Activated CD4-positive, alpha-beta T cell treated with anti-CD3 and anti-CD28 coated beads, Interleukin-2, amount 10 ng/mL, durations not matched to agents 24 days and 14 days (primary cell): ENCODE measurements around the gene GALNT18. TPM values are rescaled to one million over a fixed set of nuclear protein-coding genes. Genes with fewer than 3 reads are reported as not detected.

Experiments used
- DNase-seq: peaks from one replicate; pipeline ENCODE4 v3.0.0; 2022
- H3K27ac Mint-ChIP-seq: one replicate; pipeline ENCODE4 v1.8.0; 2022; ENCODE audit warnings: mild to moderate bottlenecking, mixed read lengths
- H3K27me3 Mint-ChIP-seq: one replicate; pipeline ENCODE4 v1.8.0; 2022; ENCODE audit warnings: mixed read lengths
- H3K36me3 Mint-ChIP-seq: one replicate; pipeline ENCODE4 v1.8.0; 2022; ENCODE audit warnings: low read depth, mild to moderate bottlenecking, mixed read lengths
- H3K4me1 Mint-ChIP-seq: one replicate; pipeline ENCODE4 v1.8.0; 2021; ENCODE audit warnings: mixed read lengths
- H3K4me3 Mint-ChIP-seq: one replicate; pipeline ENCODE4 v1.8.0; 2022; ENCODE audit warnings: mild to moderate bottlenecking, moderate library complexity, mixed read lengths
- H3K9me3 Mint-ChIP-seq: one replicate; pipeline ENCODE4 v1.8.0; 2021; ENCODE audit warnings: mixed read lengths
- intact Hi-C: fragments of 100-400 bp; cut with micrococcal nuclease; formaldehyde crosslinking; loops from one replicate; pipeline ENCODE4 v1.15.1; 2023
- total RNA-seq: library from RNA; stranded (reverse); gene quantifications from 2 replicates; pipeline ENCODE4 v1.2.3, GENCODE V29; 2022

GALNT18 gene
- total RNA-seq, 1 donor from 2014 or later: 8.6 TPM

GRCh38 chr11:11400635-11401232 lies 221.1 kb downstream of the GALNT18 start:
- H3K27me3 Mint-ChIP-seq: no peaks in the 10 kb centered on the region
- no peak overlapping the region for H3K27ac Mint-ChIP-seq
- no peaks in the 10 kb centered on the region for H3K4me1 Mint-ChIP-seq
- no peak for DNase-seq
- no peak overlapping the region for H3K4me3 Mint-ChIP-seq
- no peaks in the 10 kb centered on the region for H3K9me3 Mint-ChIP-seq
- intact Hi-C loops: no loop called here
- no peaks in the 10 kb centered on the region for H3K36me3 Mint-ChIP-seq

GRCh38 chr11:11400121-11400520 lies 221.7 kb downstream of the GALNT18 start:
- H3K36me3 Mint-ChIP-seq: no peaks in the 10 kb centered on the region
- no peak overlapping the region for H3K27ac Mint-ChIP-seq
- intact Hi-C loops: no loop called here
- no peak overlapping the region for H3K4me3 Mint-ChIP-seq
- no peaks in the 10 kb centered on the region for H3K4me1 Mint-ChIP-seq
- no peaks in the 10 kb centered on the region for H3K27me3 Mint-ChIP-seq
- no peaks in the 10 kb centered on the region for H3K9me3 Mint-ChIP-seq
- no peak for DNase-seq

- H3K27me3 Mint-ChIP-seq: no peaks in the 10 kb centered on the region
- H3K27ac Mint-ChIP-seq: no peak overlapping the region
- no peaks in the 10 kb centered on the region for H3K4me1 Mint-ChIP-seq
- H3K36me3 Mint-ChIP-seq: no peaks in the 10 kb centered on the region
- no peaks in the 10 kb centered on the region for H3K9me3 Mint-ChIP-seq
- no peak overlapping the region for H3K4me3 Mint-ChIP-seq
- intact Hi-C loops: no loop called here
- no peak for DNase-seq
Observed at GRCh38 chr11:11397781-11398180, 224.0 kb downstream of the GALNT18 start.

GRCh38 chr11:11397036-11397415 lies 224.8 kb downstream of the GALNT18 start:
- Mint-ChIP-seq H3K4me1 (no peaks in the 10 kb centered on the region), H3K4me3 (no peak overlapping the region), H3K27ac (no peak overlapping the region), H3K9me3 (no peaks in the 10 kb centered on the region), H3K27me3 (no peaks in the 10 kb centered on the region), H3K36me3 (no peaks in the 10 kb centered on the region)
- intact Hi-C loops: no loop called here
- no peak for DNase-seq

GRCh38 chr11:11396301-11397035 lies 225.3 kb downstream of the GALNT18 start:
- Mint-ChIP-seq H3K4me1 (no peaks in the 10 kb centered on the region), H3K27ac (no peak overlapping the region), H3K27me3 (no peaks in the 10 kb centered on the region), H3K9me3 (no peaks in the 10 kb centered on the region), H3K36me3 (no peaks in the 10 kb centered on the region), H3K4me3 (no peak overlapping the region)
- intact Hi-C loops: no loop called here
- no peak for DNase-seq

GRCh38 chr11:11395126-11395525 lies 226.7 kb downstream of the GALNT18 start:
- Mint-ChIP-seq H3K27ac (no peak overlapping the region), H3K4me1 (no peaks in the 10 kb centered on the region), H3K9me3 (no peaks in the 10 kb centered on the region), H3K36me3 (no peaks in the 10 kb centered on the region), H3K4me3 (no peak overlapping the region), H3K27me3 (no peaks in the 10 kb centered on the region)
- intact Hi-C loops: no loop called here
- no peak for DNase-seq

- no peak overlapping the region for H3K4me3 Mint-ChIP-seq
- no peaks in the 10 kb centered on the region for H3K9me3 Mint-ChIP-seq
- intact Hi-C loops: no loop called here
- H3K27me3 Mint-ChIP-seq: no peaks in the 10 kb centered on the region
- H3K4me1 Mint-ChIP-seq: no peaks in the 10 kb centered on the region
- DNase-seq: no peak
- no peak overlapping the region for H3K27ac Mint-ChIP-seq
- H3K36me3 Mint-ChIP-seq: no peaks in the 10 kb centered on the region
Observed at GRCh38 chr11:11394241-11394640, 227.6 kb downstream of the GALNT18 start.

- no peaks in the 10 kb centered on the region for H3K4me1 Mint-ChIP-seq
- H3K9me3 Mint-ChIP-seq: no peaks in the 10 kb centered on the region
- H3K36me3 Mint-ChIP-seq: no peaks in the 10 kb centered on the region
- no peak overlapping the region for H3K4me3 Mint-ChIP-seq
- DNase-seq: no peak
- intact Hi-C loops: no loop called here
- no peak overlapping the region for H3K27ac Mint-ChIP-seq
- H3K27me3 Mint-ChIP-seq: no peaks in the 10 kb centered on the region
Observed at GRCh38 chr11:11391796-11392463, 229.9 kb downstream of the GALNT18 start.

GRCh38 chr11:11391169-11391568 lies 230.6 kb downstream of the GALNT18 start:
- H3K4me1 Mint-ChIP-seq: no peaks in the 10 kb centered on the region
- intact Hi-C loops: no loop called here
- no peaks in the 10 kb centered on the region for H3K9me3 Mint-ChIP-seq
- no peak overlapping the region for H3K4me3 Mint-ChIP-seq
- H3K36me3 Mint-ChIP-seq: no peaks in the 10 kb centered on the region
- no peak for DNase-seq
- H3K27me3 Mint-ChIP-seq: no peaks in the 10 kb centered on the region
- no peak overlapping the region for H3K27ac Mint-ChIP-seq

- no peaks in the 10 kb centered on the region for H3K9me3 Mint-ChIP-seq
- H3K4me1 Mint-ChIP-seq: no peaks in the 10 kb centered on the region
- H3K4me3 Mint-ChIP-seq: no peak overlapping the region
- H3K36me3 Mint-ChIP-seq: no peaks in the 10 kb centered on the region
- H3K27me3 Mint-ChIP-seq: no peaks in the 10 kb centered on the region
- DNase-seq: no peak
- intact Hi-C loops: no loop called here
- no peak overlapping the region for H3K27ac Mint-ChIP-seq
Observed at GRCh38 chr11:11390068-11390771, 231.6 kb downstream of the GALNT18 start.

- Mint-ChIP-seq H3K27ac (no peak overlapping the region), H3K27me3 (no peaks in the 10 kb centered on the region), H3K36me3 (no peaks in the 10 kb centered on the region), H3K4me1 (no peaks in the 10 kb centered on the region), H3K9me3 (no peaks in the 10 kb centered on the region), H3K4me3 (no peak overlapping the region)
- DNase-seq: no peak
- intact Hi-C loops: no loop called here
Observed at GRCh38 chr11:11389238-11389637, 232.6 kb downstream of the GALNT18 start.

- Mint-ChIP-seq H3K4me1 (no peaks in the 10 kb centered on the region), H3K27ac (no peak overlapping the region), H3K36me3 (no peaks in the 10 kb centered on the region), H3K4me3 (no peak overlapping the region), H3K9me3 (no peaks in the 10 kb centered on the region), H3K27me3 (no peaks in the 10 kb centered on the region)
- intact Hi-C loops: no loop called here
- DNase-seq: no peak
Observed at GRCh38 chr11:11387622-11388305, 234.0 kb downstream of the GALNT18 start.

- no peaks in the 10 kb centered on the region for H3K36me3 Mint-ChIP-seq
- H3K4me3 Mint-ChIP-seq: no peak overlapping the region
- intact Hi-C loops: no loop called here
- DNase-seq: no peak
- no peak overlapping the region for H3K27ac Mint-ChIP-seq
- H3K9me3 Mint-ChIP-seq: no peaks in the 10 kb centered on the region
- H3K4me1 Mint-ChIP-seq: no peaks in the 10 kb centered on the region
- H3K27me3 Mint-ChIP-seq: no peaks in the 10 kb centered on the region
Observed at GRCh38 chr11:11387207-11387606, 234.6 kb downstream of the GALNT18 start.

- H3K4me1 Mint-ChIP-seq: no peaks in the 10 kb centered on the region
- no peak overlapping the region for H3K27ac Mint-ChIP-seq
- intact Hi-C loops: no loop called here
- H3K9me3 Mint-ChIP-seq: no peaks in the 10 kb centered on the region
- no peaks in the 10 kb centered on the region for H3K36me3 Mint-ChIP-seq
- H3K27me3 Mint-ChIP-seq: no peaks in the 10 kb centered on the region
- DNase-seq: no peak
- no peak overlapping the region for H3K4me3 Mint-ChIP-seq
Observed at GRCh38 chr11:11384829-11385228, 237.0 kb downstream of the GALNT18 start.
